DOHH2 (cell line): ENCODE measurements around the gene RGS19.

Experiments
- EZH2phosphoT487 ChIP-seq: fragments of 200-600 bp; sonication (generic); IDR thresholded peaks from 2 replicates; pipeline ENCODE4 v1.6.1; 2017; ENCODE audit warnings: borderline replicate concordance, mild to moderate bottlenecking, antibody characterized with exemption, low read length, moderate library complexity, mixed read lengths
- TF ChIP-seq, protein P1 (sequence below): fragments of 200-600 bp; sonication (generic); IDR thresholded peaks from one replicate; pipeline ENCODE4 v1.5.1; 2014; ENCODE audit warnings: antibody characterized with exemption, mild to moderate bottlenecking, low read depth, low read length; ENCODE audit not compliant: poor library complexity, severe bottlenecking

GRCh38 chr20:64083378-64083803 is 4.1 kb upstream of the RGS19 start:
- TF ChIP-seq, protein P1, sequence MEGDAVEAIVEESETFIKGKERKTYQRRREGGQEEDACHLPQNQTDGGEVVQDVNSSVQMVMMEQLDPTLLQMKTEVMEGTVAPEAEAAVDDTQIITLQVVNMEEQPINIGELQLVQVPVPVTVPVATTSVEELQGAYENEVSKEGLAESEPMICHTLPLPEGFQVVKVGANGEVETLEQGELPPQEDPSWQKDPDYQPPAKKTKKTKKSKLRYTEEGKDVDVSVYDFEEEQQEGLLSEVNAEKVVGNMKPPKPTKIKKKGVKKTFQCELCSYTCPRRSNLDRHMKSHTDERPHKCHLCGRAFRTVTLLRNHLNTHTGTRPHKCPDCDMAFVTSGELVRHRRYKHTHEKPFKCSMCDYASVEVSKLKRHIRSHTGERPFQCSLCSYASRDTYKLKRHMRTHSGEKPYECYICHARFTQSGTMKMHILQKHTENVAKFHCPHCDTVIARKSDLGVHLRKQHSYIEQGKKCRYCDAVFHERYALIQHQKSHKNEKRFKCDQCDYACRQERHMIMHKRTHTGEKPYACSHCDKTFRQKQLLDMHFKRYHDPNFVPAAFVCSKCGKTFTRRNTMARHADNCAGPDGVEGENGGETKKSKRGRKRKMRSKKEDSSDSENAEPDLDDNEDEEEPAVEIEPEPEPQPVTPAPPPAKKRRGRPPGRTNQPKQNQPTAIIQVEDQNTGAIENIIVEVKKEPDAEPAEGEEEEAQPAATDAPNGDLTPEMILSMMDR: peak; percentile 57
- TF ChIP-seq EZH2phosphoT487: no peak
